CD4-positive, CD25-positive, alpha-beta regulatory T cell (primary cell): ENCODE measurements around the gene PROSER3. TPM values are rescaled to one million over a fixed set of nuclear protein-coding genes. Genes with fewer than 3 reads are reported as not detected.

Experiments
- ATAC-seq, 2 donors: fragments of 150-1000 bp; cut with Tn5 transposase; one replicate each; pipeline ENCODE4 v1.10.0; 2021; ENCODE audit warnings: low read depth in 2 of 2, moderate number of reproducible peaks in 2 of 2, moderate library complexity in 1 of 2
- DNase-seq, 3 donors: peaks; one replicate each; pipeline versions ENCODE4 v3.0.0 to v3.0.0-alpha.2; 2012 to 2022; ENCODE audit warnings: mixed read lengths in 1 of 3
- H3K27ac ChIP-seq: one replicate; pipeline ENCODE4 v1.7.0; 2013; ENCODE audit warnings: mild to moderate bottlenecking, low read length; ENCODE audit not compliant: insufficient read depth, poor library complexity, severe bottlenecking
- H3K27me3 ChIP-seq: one replicate; pipeline ENCODE4 v1.7.0; 2013; ENCODE audit warnings: low read length; ENCODE audit not compliant: control insufficient read depth, insufficient read depth
- H3K36me3 ChIP-seq: one replicate; pipeline ENCODE4 v1.7.0; 2013; ENCODE audit warnings: mild to moderate bottlenecking, low read length, moderate library complexity; ENCODE audit not compliant: control insufficient read depth, insufficient read depth
- H3K4me1 ChIP-seq: 2 replicates; pipeline ENCODE4 v1.7.0; 2013; ENCODE audit warnings: mild to moderate bottlenecking, low read length; ENCODE audit not compliant: insufficient read depth, control insufficient read depth, poor library complexity, severe bottlenecking
- H3K4me3 ChIP-seq: one replicate; pipeline ENCODE4 v1.7.0; 2013; ENCODE audit warnings: low read depth, mild to moderate bottlenecking, low read length, moderate library complexity
- H3K9me3 ChIP-seq, 2 experiments: 1 replicate in 1 of 2; 2 replicates in 1 of 2; pipeline ENCODE4 v1.7.0; 2013; ENCODE audit warnings: low read length in 2 of 2, mild to moderate bottlenecking in 1 of 2, moderate library complexity in 1 of 2; ENCODE audit not compliant: control insufficient read depth in 2 of 2
- H3K27ac Mint-ChIP-seq, 3 donors: one replicate each; pipeline ENCODE4 v1.8.0; 2020 to 2022; ENCODE audit warnings: mild to moderate bottlenecking in 3 of 3, mixed read lengths in 3 of 3, moderate library complexity in 2 of 3
- H3K27me3 Mint-ChIP-seq: one replicate; pipeline ENCODE4 v1.8.0; 2022; ENCODE audit warnings: mild to moderate bottlenecking, mixed read lengths
- H3K36me3 Mint-ChIP-seq: one replicate; pipeline ENCODE4 v1.8.0; 2020; ENCODE audit warnings: mixed read lengths
- H3K4me1 Mint-ChIP-seq, 4 donors: one replicate each; pipeline ENCODE4 v1.8.0; 2020 to 2022; ENCODE audit warnings: mixed read lengths in 4 of 4, mild to moderate bottlenecking in 1 of 4
- H3K4me3 Mint-ChIP-seq, 4 donors: one replicate each; pipeline ENCODE4 v1.8.0; 2020 to 2022; ENCODE audit warnings: mild to moderate bottlenecking in 4 of 4, mixed read lengths in 4 of 4, moderate library complexity in 3 of 4
- H3K9me3 Mint-ChIP-seq, 7 donors: one replicate each; pipeline ENCODE4 v1.8.0; 2020 to 2022; ENCODE audit warnings: mixed read lengths in 7 of 7, mild to moderate bottlenecking in 3 of 7, moderate library complexity in 2 of 7
- polyA plus RNA-seq, 4 donors: library from polyadenylated mRNA; unstranded; fragments of 300-500 nt; fragmentation: Illumina TruSeq; gene quantifications; one replicate each; pipeline ENCODE4 v1.2.3, GENCODE V29; 2021
- total RNA-seq: library from RNA; stranded (reverse); gene quantifications from one replicate; pipeline ENCODE4 v1.2.3, GENCODE V29; 2022

PROSER3 gene
- total and polyA plus RNA-seq, 5 donors from 2014 or later = 4.3 to 39.5 (median 5.0) TPM

- ATAC-seq (no peak), DNase-seq (no peak)
- Mint-ChIP-seq H3K27ac (no peak overlapping the region), H3K27me3 (peaks cover 6% of the 10 kb centered on the region), H3K4me3 (peak overlapping the region in 1 of 4 donors; percentile 43), H3K36me3 (no peaks in the 10 kb centered on the region), H3K4me1 (peaks cover 0 to 43% (median 6%) of the 10 kb centered on the region in 4 donors), H3K9me3 (no peaks in the 10 kb centered on the region)
- H3K4me3 ChIP-seq = no peak overlapping the region
- no peak overlapping the region for H3K27ac ChIP-seq
- peaks cover 14% of the 10 kb centered on the region for H3K36me3 ChIP-seq
- no peaks in the 10 kb centered on the region for H3K9me3 ChIP-seq
- H3K27me3 ChIP-seq = no peaks in the 10 kb centered on the region
- peaks cover 41% of the 10 kb centered on the region for H3K4me1 ChIP-seq
Measured at GRCh38 chr19:35754370-35755130, 3.4 kb upstream of the PROSER3 start.

- peaks cover 44% of the 10 kb centered on the region for H3K4me1 ChIP-seq
- no peak overlapping the region for H3K4me3 ChIP-seq
- no peak for ATAC-seq
- H3K27ac ChIP-seq = no peak overlapping the region
- Mint-ChIP-seq H3K4me3 (peak overlapping the region in 2 of 4 donors; percentile 52 to 70), H3K36me3 (no peaks in the 10 kb centered on the region), H3K27me3 (peaks cover 6% of the 10 kb centered on the region), H3K9me3 (no peaks in the 10 kb centered on the region), H3K4me1 (peaks cover 0 to 42% (median 6%) of the 10 kb centered on the region in 4 donors), H3K27ac (no peak overlapping the region)
- H3K36me3 ChIP-seq = peaks cover 14% of the 10 kb centered on the region
- H3K9me3 ChIP-seq = no peaks in the 10 kb centered on the region
- no peak for DNase-seq
- H3K27me3 ChIP-seq = no peaks in the 10 kb centered on the region
Measured at GRCh38 chr19:35755131-35755549, 2.8 kb upstream of the PROSER3 start.

DNA sequence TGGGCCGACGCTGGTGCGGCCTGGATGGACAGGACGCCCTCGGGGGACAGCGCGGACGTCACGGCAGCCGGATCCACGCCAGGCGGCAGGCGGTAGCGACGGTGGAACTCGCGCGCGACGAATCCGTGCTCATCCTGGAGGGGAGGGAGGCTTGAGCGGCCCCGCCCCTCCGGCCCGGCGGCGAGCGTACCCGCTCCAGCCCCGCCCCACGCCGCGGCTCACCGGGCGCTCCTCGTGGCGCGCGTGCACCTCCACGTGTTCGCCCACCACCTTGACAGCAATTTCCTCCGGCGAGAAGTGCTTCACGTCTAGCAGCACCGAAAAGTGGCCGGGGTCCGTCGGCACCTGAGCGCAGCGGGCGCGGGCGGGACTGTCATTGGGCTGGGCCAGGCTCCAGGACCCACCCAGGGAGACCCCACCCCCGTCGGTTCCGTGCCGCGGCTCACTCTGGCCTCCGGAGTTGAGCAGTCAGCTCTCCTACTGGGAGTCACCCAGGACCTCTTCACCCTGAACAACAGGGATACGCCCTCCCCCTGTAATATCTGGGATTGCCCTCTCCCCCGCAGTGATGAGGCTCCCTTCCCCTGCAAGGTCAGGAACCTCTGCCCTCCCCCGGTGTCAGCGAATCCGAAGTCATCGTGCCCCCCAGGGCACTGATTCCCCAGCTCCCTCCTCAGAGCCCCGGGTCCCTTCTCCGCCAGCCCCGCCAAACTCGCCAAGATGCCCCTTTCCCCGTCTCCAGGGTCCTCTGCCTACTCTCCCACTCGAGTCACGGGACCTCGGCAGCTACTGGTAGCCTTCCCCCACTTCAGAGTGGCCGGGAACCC, 2.2 kb upstream of the PROSER3 start:
- Histone ChIP-seq H3K27me3 (no peaks in the 10 kb centered on the region), H3K27ac (no peak overlapping the region), H3K9me3 (no peaks in the 10 kb centered on the region), H3K4me3 (no peak overlapping the region), H3K36me3 (peaks cover 17% of the 10 kb centered on the region), H3K4me1 (peaks cover 44% of the 10 kb centered on the region)
- Mint-ChIP-seq H3K9me3 (no peaks in the 10 kb centered on the region), H3K27ac (peak overlapping the region in 2 of 3 donors; percentile 47 to 59), H3K4me1 (peaks cover 0 to 46% (median 6%) of the 10 kb centered on the region in 4 donors), H3K27me3 (peaks cover 6% of the 10 kb centered on the region), H3K4me3 (peak overlapping the region in 3 of 4 donors; percentile 43 to 70 (median 52)), H3K36me3 (no peaks in the 10 kb centered on the region)
- DNase-seq (peak; percentile 56 to 64 (median 63)), ATAC-seq (no peak)

DNA sequence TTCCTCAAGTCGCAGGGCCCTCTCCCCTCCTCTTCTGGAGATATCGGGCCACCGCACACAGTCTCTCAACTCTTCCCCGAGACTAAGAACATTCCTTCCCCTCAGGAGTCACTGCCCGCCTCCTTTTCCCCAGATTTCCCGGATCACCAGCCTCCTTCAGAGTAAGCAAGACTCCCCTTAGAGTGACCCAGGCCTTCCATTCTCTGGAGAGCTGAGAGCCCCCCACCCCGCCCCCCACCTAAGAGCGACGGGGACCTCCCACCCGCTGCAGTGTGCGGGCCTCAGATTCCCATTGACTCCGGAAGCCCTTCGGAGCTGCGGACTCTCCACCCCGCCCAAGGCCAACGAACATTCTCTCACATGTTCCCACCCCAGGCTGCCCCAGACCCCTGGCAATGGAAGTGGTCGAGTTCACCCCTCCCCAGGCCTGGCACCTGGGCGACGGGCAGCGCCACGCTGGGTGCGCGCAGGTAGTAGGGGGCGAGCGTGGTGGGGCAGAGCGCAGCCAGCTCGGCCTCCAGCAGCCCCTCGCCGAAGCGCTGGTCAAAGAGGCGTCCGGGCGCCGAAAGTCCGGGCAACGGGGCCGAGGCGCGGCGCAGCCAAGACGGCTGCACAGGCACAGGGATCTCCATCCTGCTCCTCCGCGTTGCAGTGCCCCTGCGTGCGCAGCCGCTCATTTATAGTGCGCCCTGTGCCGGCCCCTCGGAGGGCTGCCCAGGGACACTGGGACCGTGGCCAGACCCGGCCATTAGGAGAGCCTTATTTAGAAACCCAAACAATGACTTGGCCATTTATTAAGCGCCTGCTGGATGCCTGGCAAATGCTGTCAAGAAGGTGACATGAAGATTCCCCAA, 1.4 kb upstream of the PROSER3 start, which contains the start of gene HSPB6:
TSS of gene HSPB6 (minus strand) at position 653 of the 854 bp plus-strand sequence. CDS start at position 632, 21 bp downstream.
- H3K9me3 ChIP-seq = no peaks in the 10 kb centered on the region
- peak within 1 kb of the TSS; percentile 37 for H3K4me3 ChIP-seq
- peak within 1 kb of the TSS; percentile 95 to 99 (median 99) for H3K4me3 Mint-ChIP-seq
- no peak for DNase-seq
- H3K9me3 Mint-ChIP-seq = no peaks in the 10 kb centered on the region
- peak within 1 kb of the TSS; percentile 76 to 97 (median 96) for H3K27ac Mint-ChIP-seq
- H3K4me1 Mint-ChIP-seq = peaks cover 0 to 46% (median 6%) of the 10 kb centered on the region in 4 donors
- H3K27me3 ChIP-seq = no peaks in the 10 kb centered on the region
- peaks cover 6% of the 10 kb centered on the region for H3K27me3 Mint-ChIP-seq
- no peaks in the 10 kb centered on the region for H3K36me3 Mint-ChIP-seq
- H3K4me1 ChIP-seq = peaks cover 44% of the 10 kb centered on the region
- H3K27ac ChIP-seq = peak within 1 kb of the TSS; percentile 58
- H3K36me3 ChIP-seq = peaks cover 20% of the 10 kb centered on the region
- no peak for ATAC-seq

DNA sequence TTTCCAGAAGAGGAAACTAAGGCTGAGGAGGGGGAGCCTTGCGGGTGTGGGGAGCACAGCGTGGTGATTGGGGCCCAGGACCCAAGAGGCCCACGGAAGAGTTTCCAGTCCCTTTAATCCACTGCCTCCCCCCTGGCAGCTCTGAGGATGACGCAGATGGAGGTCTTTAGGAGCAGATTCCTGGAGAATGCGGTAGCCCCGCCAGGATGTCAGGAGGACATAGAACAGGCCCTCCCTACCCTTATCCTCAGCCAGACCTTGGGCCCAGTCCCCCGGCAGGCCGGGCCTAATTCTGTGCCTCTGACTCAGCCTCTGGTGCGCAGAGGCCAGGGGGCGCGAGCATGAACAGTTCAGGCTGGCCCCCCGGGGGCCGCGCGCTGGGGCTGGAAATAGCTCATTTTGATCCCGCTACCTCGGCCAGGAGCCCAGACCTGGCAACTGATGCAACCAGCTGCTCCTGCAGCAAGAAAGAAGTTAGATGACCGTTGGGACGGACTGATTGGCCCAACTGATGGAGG, 686 bp upstream of the PROSER3 start:
- Mint-ChIP-seq H3K9me3 (no peaks in the 10 kb centered on the region), H3K36me3 (peaks cover 6% of the 10 kb centered on the region), H3K4me3 (peak overlapping the region; percentile 95 to 99 (median 99)), H3K27me3 (peaks cover 6% of the 10 kb centered on the region), H3K4me1 (peaks cover 0 to 51% (median 6%) of the 10 kb centered on the region in 4 donors), H3K27ac (peak overlapping the region in 1 of 3 donors; percentile 96)
- peak overlapping the region; percentile 37 for H3K4me3 ChIP-seq
- H3K9me3 ChIP-seq = no peaks in the 10 kb centered on the region
- H3K27ac ChIP-seq = peak overlapping the region; percentile 58
- peaks cover 25% of the 10 kb centered on the region for H3K36me3 ChIP-seq
- DNase-seq (no peak), ATAC-seq (no peak)
- peaks cover 44% of the 10 kb centered on the region for H3K4me1 ChIP-seq
- no peaks in the 10 kb centered on the region for H3K27me3 ChIP-seq

DNA sequence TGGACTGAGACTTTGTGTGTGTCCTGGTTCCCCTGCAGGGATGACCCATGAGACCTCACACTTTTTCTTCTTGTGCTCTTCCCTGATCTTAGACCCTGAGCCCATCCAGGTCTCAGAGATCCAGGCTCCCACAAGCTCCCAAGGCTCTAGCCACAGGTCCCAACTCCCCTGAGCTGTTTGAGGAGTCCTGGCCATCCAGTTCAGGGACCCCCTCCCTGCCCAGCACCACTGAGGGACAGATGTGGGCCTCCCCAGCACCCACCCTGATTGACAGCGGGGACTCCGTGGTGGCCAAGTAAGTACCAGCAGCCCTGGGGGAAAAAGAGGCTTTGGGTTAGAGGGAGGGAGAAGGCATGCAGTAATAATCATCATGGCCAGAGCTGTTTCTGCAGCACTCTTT, 1.7 kb downstream of the PROSER3 start:
- H3K9me3 ChIP-seq = no peaks in the 10 kb centered on the region
- Mint-ChIP-seq H3K27ac (no peak overlapping the region), H3K4me3 (peak overlapping the region; percentile 68 to 99 (median 97)), H3K27me3 (peaks cover 6% of the 10 kb centered on the region), H3K4me1 (peaks cover 0 to 47% (median 6%) of the 10 kb centered on the region in 4 donors), H3K9me3 (no peaks in the 10 kb centered on the region), H3K36me3 (peaks cover 7% of the 10 kb centered on the region)
- peaks cover 15% of the 10 kb centered on the region for H3K36me3 ChIP-seq
- no peak for DNase-seq
- no peaks in the 10 kb centered on the region for H3K27me3 ChIP-seq
- no peak overlapping the region for H3K4me3 ChIP-seq
- ATAC-seq = no peak
- no peak overlapping the region for H3K27ac ChIP-seq
- peaks cover 44% of the 10 kb centered on the region for H3K4me1 ChIP-seq
